C4-2B (cell line): ENCODE results near the gene SHROOM3.

Experiments used
- H3K27ac ChIP-seq: fragments of 450-650 bp; 2 replicates; pipeline ENCODE4 v1.5.1; 2017
- CTCF ChIP-seq: fragments of 450-650 bp; conservative IDR thresholded peaks from 2 replicates; pipeline ENCODE4 v1.5.1; 2017; ENCODE audit warnings: mild to moderate bottlenecking
- ZFX ChIP-seq: fragments of 450-650 bp; IDR thresholded peaks from 2 replicates; pipeline ENCODE4 v1.6.1; 2017

SHROOM3 gene

GRCh38 chr4:76548704-76549103, 113.7 kb downstream of the SHROOM3 start:
- no peak overlapping the region for H3K27ac ChIP-seq
- TF ChIP-seq CTCF (no peak), ZFX (no peak)

- H3K27ac ChIP-seq = no peak overlapping the region
- TF ChIP-seq ZFX (no peak), CTCF (no peak)
These were observed 114.7 kb downstream of the SHROOM3 start for GRCh38 chr4:76549765-76550164.

GRCh38 chr4:76550966-76551780, 116.1 kb downstream of the SHROOM3 start:
- no peak overlapping the region for H3K27ac ChIP-seq
- no peak for TF ChIP-seq ZFX
- no peak for TF ChIP-seq CTCF

GRCh38 chr4:76554630-76555029, 119.6 kb downstream of the SHROOM3 start:
- no peak overlapping the region for H3K27ac ChIP-seq
- TF ChIP-seq ZFX (no peak), CTCF (no peak)

- H3K27ac ChIP-seq = no peak overlapping the region
- TF ChIP-seq CTCF = no peak
- no peak for TF ChIP-seq ZFX
These were observed 121.4 kb downstream of the SHROOM3 start for GRCh38 chr4:76556452-76556851.

- no peak overlapping the region for H3K27ac ChIP-seq
These were observed 123.6 kb downstream of the SHROOM3 start for GRCh38 chr4:76558396-76559235.

More at GRCh38 chr4:76558396-76559235, 123.6 kb downstream of the SHROOM3 start:
- no peak for TF ChIP-seq CTCF
- TF ChIP-seq ZFX = no peak
